Esophagus squamous epithelium (tissue), 5 donors: ENCODE data around the gene RHBDL3. TPM values are rescaled to one million over a fixed set of nuclear protein-coding genes. Genes with fewer than 3 reads are reported as not detected.

Experiments
- DNase-seq: peaks from one replicate; lab custom pipeline; 2025; lab: John Stamatoyannopoulos, UW
- H3K27ac ChIP-seq, 4 donors: fragments of 200-600 bp; sonication (generic); one replicate each; pipeline ENCODE4 v1.5.1; 2016 to 2019; ENCODE audit warnings: mild to moderate bottlenecking in 1 of 4
- H3K27me3 ChIP-seq, 4 donors: fragments of 200-600 bp; sonication (generic); 1 replicate in 3 of 4; 2 replicates in 1 of 4; pipeline versions ENCODE4 v1.5.1 to v1.6.0; 2017 to 2021; ENCODE audit warnings: antibody characterized with exemption in 1 of 4
- H3K36me3 ChIP-seq, 3 donors: fragments of 200-600 bp; sonication (generic); one replicate each; pipeline ENCODE4 v1.5.1; 2016 to 2019
- H3K4me1 ChIP-seq, 3 donors: fragments of 200-600 bp; sonication (generic); one replicate each; pipeline ENCODE4 v1.5.1; 2017 to 2019
- H3K4me3 ChIP-seq, 4 donors: fragments of 200-600 bp; sonication (generic); 1 replicate in 3 of 4; 2 replicates in 1 of 4; pipeline ENCODE4 v1.5.1; 2016 to 2019; ENCODE audit warnings: mild to moderate bottlenecking in 2 of 4, moderate library complexity in 1 of 4
- H3K9me3 ChIP-seq, 3 donors: fragments of 200-600 bp; sonication (generic); one replicate each; pipeline ENCODE4 v1.5.1; 2016 to 2019
- CTCF ChIP-seq, 6 experiments: fragments of 450-650 bp in 4 of 6; fragments of 200-600 bp in 2 of 6; sonication (generic) in 2 of 6; IDR thresholded peaks; one replicate each; pipeline ENCODE4 v1.5.1; 2016 to 2019; ENCODE audit warnings: antibody characterized with exemption in 6 of 6, mild to moderate bottlenecking in 4 of 6, moderate library complexity in 4 of 6
- POLR2A ChIP-seq, 4 donors: fragments of 450-650 bp; IDR thresholded peaks; one replicate each; pipeline ENCODE4 v1.6.1; 2017; ENCODE audit warnings: antibody characterized with exemption in 4 of 4, mild to moderate bottlenecking in 4 of 4, moderate library complexity in 3 of 4
- WGBS, 2 donors: methylation state at CpG; one replicate each; pipeline ENCODE4 v1.1.5; 2018; 5-methylcytosine and 5-hydroxymethylcytosine counted together
- intact Hi-C: fragments of 100-400 bp; cut with DNase I; formaldehyde crosslinking; loops from one replicate; pipeline ENCODE4 v1.15.0; 2022
- total RNA-seq, 4 donors: library from RNA; depleted of rRNA; stranded (reverse); fragments of >200 nt; gene quantifications; one replicate each; pipeline ENCODE4 v1.1.0, GENCODE V29; 2016
- donor health status: DM: yes; HTN: yes; CAD: no.

The RHBDL3 gene
- total RNA-seq, 4 donors from 2014 or later: 0.09 to 1.1 (median 0.76) TPM; not detected in 1

GRCh38 chr17:32266051-32266388, 388 bp downstream of the RHBDL3 start:
- Histone ChIP-seq H3K4me1 (peaks cover 14 to 37% (median 22%) of the 10 kb centered on the region in 3 donors), H3K9me3 (no peaks in the 10 kb centered on the region), H3K4me3 (peak overlapping the region; percentile 44 to 84 (median 60)), H3K27me3 (peaks cover 6 to 87% (median 9%) of the 10 kb centered on the region in 4 donors), H3K36me3 (no peaks in the 10 kb centered on the region), H3K27ac (peak overlapping the region in 2 of 4 donors; percentile 68 to 76)
- intact Hi-C loops: no loop called here
- no peak for DNase-seq
- no CpG with 5 or more reads among the region's 55 CpGs for WGBS, 2 donors
- TF ChIP-seq CTCF (IDR thresholded peaks at IDR 0.05) (no peak), POLR2A (IDR thresholded peaks at IDR 0.05) (no peak)

GRCh38 chr17:32266389-32267301, 1.0 kb downstream of the RHBDL3 start:
- Histone ChIP-seq H3K27ac (peak overlapping the region in 1 of 4 donors; percentile 68), H3K4me3 (peak overlapping the region; percentile 44 to 84 (median 60)), H3K36me3 (no peaks in the 10 kb centered on the region), H3K9me3 (no peaks in the 10 kb centered on the region), H3K27me3 (peaks cover 6 to 90% (median 9%) of the 10 kb centered on the region in 4 donors), H3K4me1 (peaks cover 14 to 32% (median 22%) of the 10 kb centered on the region in 3 donors)
- intact Hi-C loops: no loop called here
- no peak for TF ChIP-seq CTCF (IDR thresholded peaks at IDR 0.05)
- TF ChIP-seq POLR2A (IDR thresholded peaks at IDR 0.05): no peak
- 3% methylated on average over 5 of the region's 78 CpGs; no CpG with 5 or more reads in 1 of the 2 donors for WGBS, 2 donors
- DNase-seq: no peak

- intact Hi-C loops: no loop called here
- Histone ChIP-seq H3K27ac (no peak overlapping the region), H3K4me3 (peak overlapping the region in 1 of 4 donors; percentile 3), H3K27me3 (peaks cover 6 to 91% (median 9%) of the 10 kb centered on the region in 4 donors), H3K36me3 (no peaks in the 10 kb centered on the region), H3K4me1 (peaks cover 14 to 31% (median 22%) of the 10 kb centered on the region in 3 donors), H3K9me3 (no peaks in the 10 kb centered on the region)
- no peak for DNase-seq
- no peak for TF ChIP-seq POLR2A (IDR thresholded peaks at IDR 0.05)
- TF ChIP-seq CTCF (IDR thresholded peaks at IDR 0.05): no peak
- 16 to 18% methylated on average over 6 to 8 of the region's 10 CpGs for WGBS, 2 donors
Measured at GRCh38 chr17:32267690-32268205, 2.1 kb downstream of the RHBDL3 start.

GRCh38 chr17:32268734-32269288, 3.2 kb downstream of the RHBDL3 start:
- intact Hi-C loops: no loop called here

More at GRCh38 chr17:32268734-32269288, 3.2 kb downstream of the RHBDL3 start:
- peaks cover 6 to 83% (median 9%) of the 10 kb centered on the region in 4 donors for H3K27me3 ChIP-seq
- WGBS, 2 donors: 60 to 62% methylated on average over 7 of the region's 7 CpGs
- peaks cover 14 to 31% (median 22%) of the 10 kb centered on the region in 3 donors for H3K4me1 ChIP-seq
- no peaks in the 10 kb centered on the region for H3K36me3 ChIP-seq
- no peak overlapping the region for H3K27ac ChIP-seq
- DNase-seq: no peak
- TF ChIP-seq POLR2A (IDR thresholded peaks at IDR 0.05) (no peak), CTCF (IDR thresholded peaks at IDR 0.05) (no peak)
- H3K4me3 ChIP-seq: no peak overlapping the region
- H3K9me3 ChIP-seq: no peaks in the 10 kb centered on the region
